A549 treated with RU486 at 1 μM for 4 hours (cell line): ENCODE measurements around the gene CHMP1A. TPM values are rescaled to one million over a fixed set of nuclear protein-coding genes. Genes with fewer than 3 reads are reported as not detected.

Experiments
- total RNA-seq: library from RNA; stranded (reverse); fragments of 200-300 nt; extraction: Qiagen RNA extraction; gene quantifications from 5 replicates; pipeline ENCODE4 v1.2.3, GENCODE V29; 2022; ENCODE audit warnings: low read depth

Gene CHMP1A
- 82.5 to 103 TPM (median 93.8 TPM) in 5 replicates for total RNA-seq

DNA sequence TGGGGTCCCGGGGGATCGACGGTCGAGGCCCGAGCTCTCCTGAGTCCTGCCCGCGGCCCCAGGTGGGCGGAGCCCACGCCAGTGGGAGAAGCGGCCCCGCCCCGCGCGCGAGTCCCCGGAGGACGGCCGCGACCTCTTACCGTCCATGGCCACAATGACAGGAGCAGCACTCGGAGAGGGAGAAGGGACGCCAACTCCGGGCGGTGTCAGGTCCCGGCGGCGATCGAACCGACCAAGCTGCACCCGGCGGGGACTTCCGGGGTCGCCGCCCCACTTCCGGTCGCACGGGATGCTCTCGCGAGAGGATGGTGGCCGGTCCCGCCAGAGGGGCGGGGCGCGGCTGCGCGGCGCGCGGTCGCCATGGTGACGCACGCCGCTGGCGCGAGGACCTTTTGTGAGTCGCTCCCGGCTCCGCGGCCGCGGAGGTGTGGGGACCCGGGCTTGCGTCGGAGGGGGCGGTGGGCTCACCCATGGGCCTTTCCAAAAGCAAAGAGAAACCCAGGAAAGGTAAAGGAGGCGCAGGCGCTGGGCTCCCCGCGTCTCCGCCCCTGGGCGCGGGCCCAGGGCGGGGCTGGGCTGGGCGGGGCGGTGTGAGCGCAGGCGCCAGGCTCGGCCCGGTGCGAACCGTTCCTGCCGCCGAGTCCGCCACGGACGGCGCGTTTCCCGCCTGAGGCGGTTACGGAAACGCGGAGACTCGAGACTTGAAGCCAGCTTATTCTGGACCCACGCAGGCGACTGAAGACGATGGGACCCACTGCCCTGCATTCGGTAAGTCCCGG lies at the start of gene CHMP1A, which contains the start of gene SPATA33:
CHMP1A (minus strand) TSS at position 267 of the 779 bp plus-strand sequence; CDS start at position 147, 120 bp downstream.
SPATA33 (plus strand) TSS at position 395 of the 779 bp plus-strand sequence; CDS start at position 471, 76 bp downstream.

DNA sequence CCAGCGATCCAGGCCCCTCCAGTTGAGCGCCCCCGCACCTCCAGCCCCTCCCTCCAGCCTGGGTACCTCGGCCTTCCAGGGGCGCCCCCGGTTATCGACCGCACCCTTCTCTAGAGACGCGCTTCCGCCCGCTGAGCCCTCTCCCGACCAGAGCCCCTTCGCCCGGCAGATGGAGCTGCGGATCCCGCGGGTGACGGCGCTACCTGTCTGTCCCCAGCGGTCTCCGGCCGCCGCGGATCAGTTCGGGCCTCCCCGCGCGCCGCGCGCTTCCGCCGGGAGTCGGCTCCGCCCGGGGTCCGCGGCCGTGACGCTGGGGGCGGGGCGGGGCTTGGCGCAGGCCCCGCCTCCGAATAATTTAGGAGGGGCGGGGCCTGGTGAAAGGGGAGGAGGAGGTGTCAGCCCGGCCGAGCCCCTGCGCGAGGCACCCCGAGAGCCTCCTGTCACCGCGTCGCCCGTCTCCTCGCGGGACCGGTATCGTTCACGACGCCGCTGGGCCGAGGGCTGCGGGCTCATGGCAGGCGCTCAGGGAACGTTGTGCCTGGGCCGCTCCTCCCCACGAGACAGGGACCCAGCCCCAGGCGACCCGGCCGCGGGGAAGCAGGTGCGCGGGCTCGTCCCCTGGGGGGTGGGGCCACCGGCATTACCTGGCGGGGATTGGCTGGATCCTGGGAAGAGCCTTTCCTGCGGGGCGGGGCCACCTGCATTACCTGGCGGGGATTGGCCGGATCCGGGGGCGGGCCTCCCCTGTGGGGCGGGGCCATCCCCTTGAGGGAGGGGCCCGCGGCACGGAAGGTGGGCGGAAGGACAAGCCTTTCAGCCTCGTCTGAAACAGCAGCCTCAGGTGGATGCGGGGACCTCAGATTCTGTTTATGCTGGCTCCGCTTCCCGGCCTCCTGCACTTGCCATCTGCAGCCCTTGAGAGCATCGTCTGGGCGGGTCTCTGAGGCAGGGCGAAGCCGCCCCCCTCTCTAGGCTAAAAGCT lies 44.2 kb upstream of the CHMP1A start, which contains the start of gene SPATA2L:
SPATA2L (minus strand) TSS at position 281 of the 982 bp plus-strand sequence. CDS start 473 bp downstream, outside the sequence.

DNA sequence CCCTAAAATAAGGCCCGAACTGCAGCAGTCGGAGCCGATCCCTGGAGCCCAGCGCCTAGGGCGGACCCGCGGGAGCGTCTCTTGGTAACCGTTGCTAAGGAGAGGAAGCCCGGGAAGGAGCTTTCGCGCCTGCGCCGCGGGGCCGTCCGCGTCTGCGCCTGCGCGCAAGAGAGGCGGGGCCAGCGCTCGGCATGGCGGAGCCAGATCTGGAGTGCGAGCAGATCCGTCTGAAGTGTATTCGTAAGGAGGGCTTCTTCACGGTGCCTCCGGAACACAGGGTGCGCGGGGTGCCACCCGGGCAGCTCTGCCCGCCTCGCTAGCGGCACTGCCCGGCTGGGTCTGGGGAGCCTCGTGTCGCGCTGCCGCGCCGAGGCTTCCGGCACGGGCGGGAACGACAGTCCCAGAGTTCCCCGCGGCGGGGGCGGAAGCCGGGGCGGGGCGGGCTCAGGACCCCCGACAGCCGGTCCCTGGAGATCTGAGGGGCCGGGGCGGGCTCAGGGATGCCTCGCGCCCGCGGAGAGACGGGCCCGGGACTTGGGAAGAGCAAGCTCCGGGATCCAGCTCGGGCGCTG lies 29.1 kb upstream of the CHMP1A start, which contains the start of gene CDK10:
CDK10 (plus strand) TSS at position 170 of the 572 bp plus-strand sequence; CDS start at position 192, 22 bp downstream.

DNA sequence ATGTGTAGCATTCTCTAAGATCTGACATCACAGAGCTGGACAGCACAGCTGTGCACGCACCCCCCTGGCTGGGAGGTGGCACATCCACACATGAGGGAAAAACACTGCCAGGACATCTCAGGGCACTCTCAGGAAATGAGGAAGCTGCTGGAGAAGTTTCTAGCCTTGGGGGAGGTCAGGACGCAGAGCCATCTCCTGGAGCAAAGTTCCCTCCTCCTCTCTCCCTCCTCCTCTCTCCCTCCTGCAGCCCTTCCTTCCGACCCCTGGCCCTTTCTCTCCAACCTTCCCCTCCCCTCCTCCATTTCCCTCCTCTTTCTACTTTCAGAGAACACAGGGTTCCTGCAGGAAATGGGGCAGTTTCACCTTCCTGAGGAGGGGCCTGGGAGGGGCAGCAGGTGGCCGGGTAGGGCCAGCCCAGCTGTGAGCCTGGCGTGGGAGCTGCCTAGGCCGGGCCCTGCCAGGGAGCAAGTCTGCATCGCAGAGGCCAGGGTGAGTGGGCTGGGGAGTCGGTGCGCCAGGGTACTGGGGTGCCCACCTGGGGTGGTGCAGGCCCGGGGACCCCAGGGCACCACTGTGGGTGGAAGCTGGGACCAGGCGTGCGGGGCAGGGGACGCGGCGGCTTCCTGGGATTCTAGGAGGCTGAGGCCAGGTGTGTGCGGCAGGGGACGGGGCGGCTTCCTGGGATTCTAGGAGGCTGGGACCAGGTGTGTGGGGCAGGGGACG lies 44.1 kb downstream of the CHMP1A start, which contains the start of gene DPEP1:
DPEP1 (plus strand) TSS at position 412 of the 723 bp plus-strand sequence. CDS start 16,769 bp downstream, outside the sequence.

Other genes with a start within 250 kb of the CHMP1A start
- gene ANKRD11, start 167.1 kb downstream of the CHMP1A start, total RNA-seq = 71.7 to 98.4 TPM (median 93.6 TPM) in 5 replicates
- 74.2 to 89.5 TPM (median 86.0 TPM) in 5 replicates for gene SPG7, start 149.3 kb downstream of the CHMP1A start, total RNA-seq
- gene RPL13, start 97.0 kb downstream of the CHMP1A start, total RNA-seq = 3,368 to 4,411 TPM (median 4,353 TPM) in 5 replicates
- gene CPNE7, start 82.0 kb downstream of the CHMP1A start, total RNA-seq = 41.6 to 67.2 TPM (median 63.9 TPM) in 5 replicates
- gene DPEP1, start 44.1 kb downstream of the CHMP1A start, total RNA-seq = 0.31 to 0.90 TPM (median 0.73 TPM) in 5 replicates
- gene SPATA33, start 128 bp upstream of the CHMP1A start, total RNA-seq = 13.4 to 20.2 TPM (median 16.2 TPM) in 5 replicates
- 36.5 to 50.8 TPM (median 48.9 TPM) in 5 replicates for gene CDK10, start 29.0 kb upstream of the CHMP1A start, total RNA-seq
- gene SPATA2L, start 44.0 kb upstream of the CHMP1A start, total RNA-seq = 7.7 to 12.8 TPM (median 11.0 TPM) in 5 replicates
- gene VPS9D1, start 63.2 kb upstream of the CHMP1A start, total RNA-seq = 2.3 to 5.1 TPM (median 3.9 TPM) in 5 replicates
- 13.9 to 17.2 TPM (median 14.6 TPM) in 5 replicates for gene ZNF276, start 63.8 kb upstream of the CHMP1A start, total RNA-seq
- gene FANCA, start 158.9 kb upstream of the CHMP1A start, total RNA-seq = 29.1 to 35.8 TPM (median 34.7 TPM) in 5 replicates
- 5.4 to 8.4 TPM (median 8.2 TPM) in 5 replicates for gene SPIRE2, start 170.8 kb upstream of the CHMP1A start, total RNA-seq
- gene TCF25, start 215.9 kb upstream of the CHMP1A start, total RNA-seq = 67.7 to 79.8 TPM (median 70.7 TPM) in 5 replicates